Measurements from ENCODE around the gene CBX2.
A peak's percentile ranks its signal among the peaks of the same experiment; 100 is the strongest.

CBX2 gene

DNA sequence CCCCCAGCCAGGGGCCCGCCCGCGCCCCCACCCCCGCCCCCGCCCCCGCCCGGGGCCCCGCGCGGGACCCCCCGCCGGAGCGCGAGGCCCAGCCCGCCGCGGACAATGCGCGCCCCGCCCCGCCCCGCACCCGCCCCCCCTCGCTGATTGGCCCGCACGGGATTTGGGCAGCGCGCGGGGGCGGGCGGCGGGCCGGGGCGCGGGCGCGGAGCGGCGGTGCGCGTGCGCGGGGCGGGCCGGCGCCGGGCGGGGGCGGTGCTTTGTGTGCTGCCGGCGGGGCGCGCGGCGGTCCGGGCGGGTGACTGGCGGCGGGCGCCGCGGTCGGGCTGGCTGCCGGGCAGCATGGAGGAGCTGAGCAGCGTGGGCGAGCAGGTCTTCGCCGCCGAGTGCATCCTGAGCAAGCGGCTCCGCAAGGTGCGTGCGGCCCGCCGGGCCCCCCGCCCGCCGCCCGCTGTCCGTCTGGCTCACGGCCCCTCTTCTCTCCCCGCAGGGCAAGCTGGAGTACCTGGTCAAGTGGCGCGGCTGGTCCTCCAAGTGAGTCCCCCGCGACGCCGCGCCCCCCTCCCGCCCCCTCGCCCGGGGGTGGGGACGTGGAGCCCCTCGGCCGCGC is at the start of gene CBX2:
Gene CBX2, plus strand, starts transcription at position 255 of the 610 bp plus-strand sequence. Its CDS starts 88 bp downstream, at position 343.
- peak; percentile 53 to 79 (median 72) for DNase-seq (ENCODE audit: low read depth in 4 of 4, low spot score in 1 of 4)

DNA sequence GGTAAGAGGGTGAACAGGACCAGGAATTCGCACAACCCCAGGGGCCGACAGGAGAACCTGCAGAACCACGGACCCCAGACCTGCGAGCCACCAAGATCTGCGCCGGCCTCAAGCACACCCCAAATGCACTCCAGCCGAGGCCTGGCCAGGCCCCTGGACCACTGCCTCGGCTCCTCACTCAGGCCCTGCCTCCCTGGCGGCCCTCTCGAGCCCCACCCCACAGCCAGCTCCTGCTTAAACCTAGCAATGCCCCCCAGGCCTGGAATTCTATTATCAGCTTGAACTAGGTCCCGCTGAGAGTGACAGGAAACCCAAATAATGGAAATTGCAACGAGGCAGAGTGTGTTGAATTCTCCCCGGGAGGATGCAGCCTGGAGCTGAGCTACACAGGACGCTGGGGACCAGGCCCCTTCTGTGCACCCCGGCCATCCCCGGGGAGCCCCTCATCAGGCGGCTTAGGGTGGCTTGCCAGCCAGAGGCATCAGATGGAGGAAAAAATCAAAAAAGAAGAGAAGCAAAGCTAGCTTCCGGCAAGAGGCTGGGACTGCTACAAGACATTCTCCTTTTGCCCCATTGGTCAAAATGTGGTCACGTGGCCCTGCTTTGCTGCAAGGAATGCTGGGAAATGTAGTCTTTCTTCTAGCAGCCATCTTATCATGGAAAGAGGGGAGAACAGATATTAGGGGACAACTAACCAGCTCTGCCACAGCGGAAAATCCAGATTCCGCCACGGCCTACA is 49.6 kb upstream of the CBX2 start:
- DNase-seq (ENCODE audit: low read depth in 4 of 4, low spot score in 1 of 4), result peak; percentile 42 to 74 (median 57)

DNA sequence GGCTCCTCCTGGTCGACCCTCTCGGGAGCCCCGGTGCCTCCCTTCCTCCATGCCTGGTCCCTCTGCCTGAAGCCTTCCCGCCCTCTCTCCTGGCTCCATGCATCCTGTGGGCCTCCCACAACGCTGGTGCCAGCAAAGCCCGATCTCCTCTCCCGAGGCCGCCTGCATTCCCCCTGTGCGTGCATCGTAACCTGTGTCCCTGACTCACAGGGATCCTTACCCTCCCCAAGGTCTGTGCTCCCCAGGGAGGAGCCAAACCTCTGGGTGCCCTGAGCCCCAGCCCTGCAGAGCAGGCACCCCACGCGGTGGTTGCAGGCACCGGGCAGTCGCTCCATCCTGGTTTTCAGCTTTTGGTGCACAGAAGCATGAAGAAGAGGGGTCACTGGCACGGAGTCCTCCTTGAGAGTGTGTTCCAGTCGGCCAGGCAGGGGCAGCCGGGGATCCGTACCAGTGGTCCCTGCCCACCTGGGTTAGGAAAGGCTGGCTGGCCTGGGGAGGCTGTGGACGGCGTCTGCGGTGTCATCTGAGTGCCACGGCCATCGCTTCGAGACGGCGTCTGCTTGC is 49.0 kb upstream of the CBX2 start:
- no peak for DNase-seq (ENCODE audit: low read depth in 4 of 4, low spot score in 1 of 4)

DNA sequence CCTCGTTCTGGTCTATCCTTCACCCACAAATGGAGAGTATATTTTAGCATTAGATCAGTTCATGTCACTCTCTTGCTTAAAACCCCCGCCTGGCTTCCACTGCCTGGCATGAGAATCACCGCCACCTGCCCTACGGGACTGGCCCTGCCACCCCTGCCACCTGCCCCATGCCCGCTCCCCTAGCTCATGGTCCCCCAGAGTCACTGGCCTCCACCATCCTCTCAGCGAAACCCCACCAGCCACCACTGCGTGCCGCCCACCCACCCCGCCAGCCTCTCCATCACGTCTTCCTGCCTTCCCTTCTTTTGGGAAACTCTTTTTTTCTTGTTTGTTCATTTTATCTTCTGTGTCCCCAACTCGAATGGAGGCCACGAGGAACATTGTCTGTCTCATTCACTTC is 48.2 kb upstream of the CBX2 start:
- DNase-seq (ENCODE audit: low read depth in 4 of 4, low spot score in 1 of 4), result no peak

DNA sequence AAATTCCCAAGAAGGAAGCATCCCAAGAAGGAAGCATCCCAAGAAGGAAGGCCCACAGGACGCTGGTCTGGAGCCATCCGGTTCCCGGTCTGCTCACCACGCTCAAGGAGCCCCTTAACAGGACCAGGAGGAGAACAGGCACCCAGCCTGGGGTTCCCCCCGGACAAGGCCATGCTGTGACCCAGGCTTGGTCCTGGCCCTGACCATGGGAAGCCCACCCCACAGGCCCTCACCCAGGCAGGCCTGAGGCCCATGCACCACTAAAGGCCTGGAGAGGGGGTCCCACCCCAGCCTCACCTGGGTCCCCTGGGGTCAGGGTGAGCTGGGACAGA is 47.5 kb upstream of the CBX2 start:
- DNase-seq (ENCODE audit: low read depth in 4 of 4, low spot score in 1 of 4), result no peak

DNA sequence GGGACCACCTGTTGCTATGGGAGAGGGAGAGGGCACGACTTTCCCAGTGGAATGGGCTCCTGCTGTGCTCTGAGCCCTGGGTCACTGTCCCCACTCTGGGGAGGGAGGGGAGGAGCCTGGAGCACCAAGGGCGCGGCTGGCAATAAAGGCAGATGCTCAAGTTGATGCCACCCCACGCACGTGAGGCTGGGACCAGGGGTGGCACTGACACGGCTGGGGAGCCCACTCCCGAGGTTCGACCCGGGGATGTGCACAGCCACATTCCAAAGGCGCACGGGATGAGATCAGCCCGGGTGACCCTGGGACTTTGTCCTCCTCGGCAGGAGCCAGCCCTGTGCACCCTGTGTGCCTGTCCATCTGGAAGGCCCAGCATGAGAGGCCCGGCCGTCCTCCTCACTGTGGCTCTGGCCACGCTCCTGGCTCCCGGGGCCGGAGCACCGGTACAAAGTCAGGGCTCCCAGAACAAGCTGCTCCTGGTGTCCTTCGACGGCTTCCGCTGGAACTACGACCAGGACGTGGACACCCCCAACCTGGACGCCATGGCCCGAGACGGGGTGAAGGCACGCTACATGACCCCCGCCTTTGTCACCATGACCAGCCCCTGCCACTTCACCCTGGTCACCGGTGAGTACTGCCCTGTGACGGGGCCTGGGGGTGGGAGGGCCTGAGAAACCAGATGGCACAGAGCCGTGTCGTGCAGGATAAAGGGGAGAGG is 47.0 kb upstream of the CBX2 start, which contains the start of gene ENPP7:
Gene ENPP7, plus strand, starts transcription at position 175 of the 715 bp plus-strand sequence. Its CDS starts 197 bp downstream, at position 372.
- DNase-seq (ENCODE audit: low read depth in 4 of 4, low spot score in 1 of 4), result no peak

DNA sequence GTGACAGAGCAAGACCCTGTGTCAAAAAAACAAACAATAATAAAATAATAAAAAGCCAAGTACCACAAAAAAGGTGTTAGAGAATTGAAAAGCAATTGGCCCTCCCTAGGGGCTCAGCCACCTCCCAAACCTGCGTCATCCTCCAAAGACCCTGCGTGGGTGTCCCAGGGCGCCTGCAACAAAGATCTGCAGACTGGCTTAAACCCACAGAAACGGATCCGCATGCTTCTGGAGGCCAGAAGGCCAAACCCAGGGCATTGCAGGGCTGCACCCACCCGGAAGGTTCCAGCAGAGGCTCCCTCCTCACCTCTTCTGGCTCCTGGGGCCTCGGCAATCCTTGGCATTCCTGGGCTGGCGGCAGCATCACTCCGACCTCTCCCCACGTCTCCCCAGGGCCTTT is 45.7 kb upstream of the CBX2 start:
- DNase-seq (ENCODE audit: low read depth in 4 of 4, low spot score in 1 of 4), result no peak

DNA sequence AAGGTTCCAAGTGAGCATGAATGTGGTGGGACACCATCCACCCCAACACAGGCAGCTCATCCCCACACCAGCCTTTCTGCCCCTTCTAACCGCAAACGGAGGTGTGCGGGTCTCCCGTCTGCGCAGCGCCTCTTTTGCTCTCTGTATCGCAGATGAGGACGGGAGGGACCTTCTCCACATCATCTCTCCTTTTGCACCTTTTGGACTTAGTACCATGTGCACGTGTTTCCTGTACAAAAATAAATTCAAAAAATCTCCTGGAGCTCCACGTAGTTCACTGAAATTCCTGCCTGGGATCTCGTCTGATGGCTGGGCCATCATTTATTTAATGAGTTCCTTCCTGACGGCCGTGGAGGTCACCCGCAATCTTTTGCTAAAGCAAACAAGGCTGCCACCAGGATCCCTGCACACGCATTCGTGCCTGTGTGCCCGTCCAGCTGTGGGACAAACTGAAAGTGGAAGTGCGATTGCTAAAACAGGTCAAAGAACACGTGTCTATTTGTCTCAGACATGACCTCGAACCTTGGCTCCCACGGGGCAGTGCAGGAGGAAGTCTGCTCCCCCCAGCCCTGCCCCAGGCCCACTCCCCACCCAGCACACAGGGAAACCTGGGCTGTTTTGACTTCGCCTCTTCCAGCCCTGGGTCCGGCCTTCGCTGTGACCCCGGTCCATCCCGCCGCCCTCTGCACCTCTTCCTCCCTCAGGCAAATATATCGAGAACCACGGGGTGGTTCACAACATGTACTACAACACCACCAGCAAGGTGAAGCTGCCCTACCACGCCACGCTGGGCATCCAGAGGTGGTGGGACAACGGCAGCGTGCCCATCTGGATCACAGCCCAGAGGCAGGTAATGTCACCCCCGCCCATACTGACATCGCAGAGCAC is 44.9 kb upstream of the CBX2 start:
- DNase-seq (ENCODE audit: low read depth in 4 of 4, low spot score in 1 of 4), result no peak

DNA sequence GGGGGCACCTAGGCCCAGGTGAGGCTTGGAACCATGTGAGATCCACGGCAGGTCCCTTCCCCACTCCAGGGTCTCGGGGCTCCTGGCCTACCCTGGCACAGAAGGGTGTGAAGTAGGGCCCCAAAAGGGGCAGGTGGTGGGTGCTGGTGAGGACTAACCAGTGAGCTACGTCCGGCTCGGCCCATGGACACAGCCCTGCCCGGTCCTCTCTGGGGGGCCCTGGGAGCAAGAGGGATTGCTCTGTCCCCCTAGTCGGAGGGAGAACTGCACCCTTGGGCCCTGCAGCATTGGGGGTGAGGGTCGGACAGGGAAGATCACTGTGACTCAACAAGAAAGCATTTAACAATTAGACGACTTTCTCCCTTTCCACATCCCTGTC is 44.3 kb upstream of the CBX2 start:
- DNase-seq (ENCODE audit: low read depth in 4 of 4, low spot score in 1 of 4), result no peak

DNA sequence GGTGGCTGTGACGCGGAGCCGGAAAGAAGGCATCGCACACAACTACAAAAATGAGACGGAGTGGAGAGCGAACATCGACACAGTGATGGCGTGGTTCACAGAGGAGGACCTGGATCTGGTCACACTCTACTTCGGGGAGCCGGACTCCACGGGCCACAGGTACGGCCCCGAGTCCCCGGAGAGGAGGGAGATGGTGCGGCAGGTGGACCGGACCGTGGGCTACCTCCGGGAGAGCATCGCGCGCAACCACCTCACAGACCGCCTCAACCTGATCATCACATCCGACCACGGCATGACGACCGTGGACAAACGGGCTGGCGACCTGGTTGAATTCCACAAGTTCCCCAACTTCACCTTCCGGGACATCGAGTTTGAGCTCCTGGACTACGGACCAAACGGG is 42.9 kb upstream of the CBX2 start:
- no peak for DNase-seq (ENCODE audit: low read depth in 4 of 4, low spot score in 1 of 4)

DNA sequence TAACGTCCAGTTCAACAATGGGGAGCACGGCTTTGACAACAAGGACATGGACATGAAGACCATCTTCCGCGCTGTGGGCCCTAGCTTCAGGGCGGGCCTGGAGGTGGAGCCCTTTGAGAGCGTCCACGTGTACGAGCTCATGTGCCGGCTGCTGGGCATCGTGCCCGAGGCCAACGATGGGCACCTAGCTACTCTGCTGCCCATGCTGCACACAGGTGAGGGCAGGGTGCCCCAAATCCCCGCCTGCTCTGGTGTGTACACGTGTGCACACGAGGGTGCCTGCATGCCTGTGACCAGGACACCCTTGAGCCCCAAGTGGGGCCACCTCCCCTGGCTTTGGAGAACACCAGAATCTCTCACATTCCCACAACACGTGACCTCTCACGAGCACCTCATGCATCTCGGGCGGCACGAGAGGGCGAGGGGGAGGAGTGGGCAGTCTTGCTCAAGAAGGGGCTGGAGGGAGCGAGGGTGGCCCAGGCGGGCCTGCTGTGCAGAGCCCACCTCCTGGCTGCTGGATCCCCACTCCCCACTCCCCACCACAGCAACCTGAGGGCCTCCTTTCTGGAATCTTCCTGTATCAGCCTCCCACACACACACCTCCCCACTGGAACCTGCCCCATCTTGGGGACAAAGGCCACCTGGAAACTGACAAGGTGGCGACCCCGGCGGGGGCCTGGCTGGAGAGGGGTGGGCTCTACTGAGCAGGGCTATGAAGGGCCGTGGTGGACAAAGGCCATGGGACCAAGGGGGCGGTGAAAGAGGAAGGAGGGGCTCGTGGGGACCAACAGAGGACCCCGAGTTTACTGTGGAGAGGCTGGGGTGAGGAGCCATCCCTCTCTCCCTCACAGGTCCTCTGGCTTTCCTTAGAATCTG is 40.7 kb upstream of the CBX2 start:
- DNase-seq (ENCODE audit: low read depth in 4 of 4, low spot score in 1 of 4), result no peak

DNA sequence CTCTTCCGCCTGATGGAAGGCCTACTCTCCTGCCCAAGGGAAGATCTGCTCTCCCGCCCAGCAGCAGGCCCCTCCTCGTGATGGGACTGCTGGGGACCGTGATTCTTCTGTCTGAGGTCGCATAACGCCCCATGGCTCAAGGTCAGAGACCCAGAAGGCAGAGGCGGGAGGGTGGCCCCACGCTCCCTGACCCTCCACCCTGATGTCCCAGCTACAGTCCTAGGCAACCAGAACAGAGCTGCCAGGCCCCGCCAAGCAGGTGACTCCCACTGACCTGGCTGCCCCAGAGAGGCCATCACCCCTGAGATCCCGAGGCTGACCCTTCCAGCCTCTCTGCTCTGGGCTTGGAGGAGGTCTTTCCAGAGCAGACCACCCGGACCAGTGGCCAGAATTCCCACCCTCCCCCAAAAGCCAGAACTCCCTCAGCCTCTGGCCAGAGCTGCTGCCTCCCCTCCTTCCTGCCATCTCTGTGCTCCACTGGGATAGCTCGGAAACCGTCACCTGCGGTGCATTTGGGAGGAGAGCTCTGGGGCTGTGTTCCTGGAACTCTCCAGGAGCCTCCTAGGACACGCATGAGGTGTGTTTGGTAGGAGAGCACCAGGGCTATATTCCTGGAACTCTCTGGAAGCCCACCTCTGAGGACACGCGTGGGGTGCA is 39.9 kb upstream of the CBX2 start:
- DNase-seq (ENCODE audit: low read depth in 4 of 4, low spot score in 1 of 4), result no peak

DNA sequence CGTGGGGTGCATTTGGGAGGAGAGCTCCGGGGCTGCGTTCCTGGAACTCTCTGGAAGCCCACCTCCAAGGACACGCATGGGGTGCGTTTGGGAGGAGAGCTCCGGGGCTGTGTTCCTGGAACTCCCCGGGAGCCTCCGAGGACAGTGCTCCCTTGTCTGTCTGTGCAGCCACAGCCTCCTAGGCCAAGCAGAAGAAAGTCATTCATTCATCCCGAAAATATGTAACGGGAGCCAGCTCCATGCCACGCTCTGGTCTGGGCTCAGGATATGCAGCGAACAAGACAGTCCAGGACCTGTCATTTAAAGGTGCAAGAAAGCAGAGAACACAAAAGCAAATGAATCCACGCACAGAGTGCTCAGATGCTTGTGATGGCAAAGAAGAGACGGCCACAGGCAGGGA is 39.3 kb upstream of the CBX2 start:
- no peak for DNase-seq (ENCODE audit: low read depth in 4 of 4, low spot score in 1 of 4)

DNA sequence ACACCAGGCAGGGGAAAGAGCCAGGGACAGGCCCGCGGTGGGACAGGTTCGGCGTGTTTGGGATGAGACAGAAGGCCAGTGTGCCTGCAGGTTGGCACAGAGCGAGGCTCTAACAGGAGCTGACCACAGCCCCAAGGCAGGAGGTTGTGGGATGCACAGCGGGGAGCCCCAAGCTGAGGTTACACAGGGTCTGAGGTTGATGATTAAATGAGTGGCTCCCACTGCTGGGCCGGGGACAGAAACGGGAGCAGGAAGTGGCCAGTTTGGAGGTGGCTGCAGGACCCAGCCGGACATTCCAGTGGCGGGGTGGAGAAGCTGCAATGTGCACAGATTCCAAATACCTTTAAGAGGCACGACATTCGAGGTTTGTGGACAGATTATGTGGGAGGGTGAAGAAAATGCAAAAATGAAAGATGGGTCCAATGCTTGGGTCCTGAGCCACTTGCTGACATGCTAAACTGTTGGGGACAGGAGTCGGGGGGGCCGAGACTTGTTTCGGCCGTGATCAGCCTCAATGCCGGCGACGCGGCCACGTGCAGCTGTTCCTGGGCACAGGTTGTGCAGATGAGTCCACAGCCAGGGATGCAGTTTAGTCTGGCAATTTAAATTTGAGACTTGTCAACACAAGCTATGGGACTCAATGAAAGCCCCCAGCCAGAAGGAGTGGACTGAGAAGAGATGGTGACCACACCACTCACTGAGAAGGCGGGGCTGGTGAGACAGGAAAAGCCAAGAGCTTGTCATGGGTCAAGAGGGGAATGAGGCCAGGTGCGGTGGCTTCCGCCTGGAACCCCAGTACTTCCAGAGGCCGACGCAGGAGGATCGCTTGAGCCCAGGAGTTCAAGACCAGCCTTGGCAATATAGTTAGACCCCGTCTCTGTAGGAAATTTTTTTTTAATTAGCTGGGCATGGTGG is 38.5 kb upstream of the CBX2 start:
- DNase-seq (ENCODE audit: low read depth in 4 of 4, low spot score in 1 of 4), result no peak

DNA sequence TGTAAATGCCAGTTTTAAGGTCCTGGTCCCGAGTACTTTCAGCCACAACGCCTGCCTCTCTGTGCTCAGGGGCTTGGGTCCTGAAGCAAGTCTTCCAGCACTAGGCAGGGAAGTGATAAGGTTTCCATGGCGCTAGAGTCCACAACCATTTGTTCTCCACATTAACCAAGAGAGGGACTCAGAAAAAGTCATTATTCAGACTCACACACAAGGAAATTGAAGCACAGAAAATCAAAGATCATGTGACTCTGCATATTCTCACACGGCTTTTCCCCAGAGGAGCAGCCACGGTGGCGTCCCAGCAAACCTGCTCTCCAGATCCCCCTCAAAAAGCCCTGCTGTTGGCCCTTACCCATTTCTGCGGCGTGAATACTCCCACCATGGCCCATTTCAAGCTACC is 37.5 kb upstream of the CBX2 start:
- DNase-seq (ENCODE audit: low read depth in 4 of 4, low spot score in 1 of 4), result no peak

DNA sequence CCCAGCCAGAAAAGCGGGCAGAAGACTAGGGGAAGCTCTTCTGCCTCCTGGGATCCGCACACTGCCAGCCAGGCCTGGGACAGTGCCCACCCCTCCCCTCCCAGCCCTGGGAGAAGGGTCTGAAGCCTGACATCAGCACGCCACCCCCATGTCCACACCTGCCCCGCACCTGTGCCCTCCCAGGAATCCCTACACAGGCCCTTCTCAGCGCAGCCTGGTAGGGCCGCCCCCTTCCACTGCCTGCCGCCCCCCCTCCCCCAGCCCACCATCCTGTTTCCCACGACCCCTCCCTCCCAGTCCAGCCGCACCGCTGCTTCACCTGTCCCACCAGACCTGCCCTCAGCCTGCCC is 36.6 kb upstream of the CBX2 start:
- no peak for DNase-seq (ENCODE audit: low read depth in 4 of 4, low spot score in 1 of 4)

DNA sequence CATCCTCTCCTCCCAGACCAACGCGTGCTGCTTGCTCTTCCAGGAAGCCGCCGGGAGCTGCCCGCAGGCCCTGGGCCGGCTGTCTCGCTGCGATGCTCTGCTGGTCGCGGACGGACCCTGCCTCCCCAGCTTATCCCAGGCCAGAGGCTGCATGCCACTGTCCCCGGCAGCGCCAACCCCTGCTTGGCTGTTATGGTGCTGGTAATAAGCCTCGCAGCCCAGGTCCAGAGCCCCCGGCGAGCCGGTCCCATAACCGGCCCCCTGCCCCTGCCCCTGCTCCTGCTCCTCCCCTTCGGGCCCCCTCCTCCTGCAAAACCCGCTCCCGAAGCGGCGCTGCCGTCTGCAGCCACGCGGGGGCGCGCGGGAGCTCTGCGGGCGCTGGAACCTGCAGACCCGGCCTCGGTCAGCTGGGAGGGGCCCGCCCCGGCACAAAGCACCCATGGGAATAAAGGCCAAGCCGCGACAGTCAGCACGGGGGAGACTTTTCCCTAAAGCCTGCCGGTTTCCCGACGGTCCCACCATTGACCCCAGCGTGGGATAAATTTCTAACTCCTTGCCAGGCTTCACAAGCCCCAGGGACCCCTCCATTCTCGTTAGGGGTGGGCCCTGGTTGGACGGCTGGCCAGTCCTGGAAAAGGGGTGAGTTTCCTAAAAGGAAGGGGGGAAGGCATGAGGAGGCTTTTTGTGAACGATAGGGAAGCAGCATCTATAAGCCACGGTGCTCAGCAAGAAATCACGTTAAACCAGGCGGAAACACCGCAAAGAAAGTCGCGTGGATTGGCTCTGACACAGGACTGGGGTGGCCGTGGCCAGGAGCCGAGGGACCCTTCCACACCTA is 36.0 kb upstream of the CBX2 start:
- DNase-seq (ENCODE audit: low read depth in 4 of 4, low spot score in 1 of 4), result peak; percentile 42 to 58 (median 48)

DNA sequence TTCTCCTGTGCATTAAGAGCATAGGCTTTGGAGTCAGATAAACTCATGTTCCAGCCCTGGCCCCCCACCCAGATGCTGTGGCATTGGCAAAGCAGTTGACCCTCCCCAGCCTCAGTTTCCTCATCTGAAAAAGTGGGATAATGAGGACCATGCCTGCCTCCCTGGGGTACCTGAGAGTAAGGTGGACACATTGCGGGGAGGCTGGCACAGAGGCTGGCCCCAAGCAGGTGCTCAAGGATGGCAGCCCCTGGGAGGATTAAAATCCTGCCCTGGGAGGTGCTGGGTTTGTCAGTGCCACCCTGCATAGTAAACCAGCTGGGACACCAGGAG is 35.4 kb upstream of the CBX2 start:
- DNase-seq (ENCODE audit: low read depth in 4 of 4, low spot score in 1 of 4), result no peak

Data from stimulated activated CD4-positive, alpha-beta T cell treated with anti-CD3 and anti-CD28 coated beads, Interleukin-1b, Interleukin-23, amount 100 ng/mL, for 24 hours (primary cell).